HG03103 (cell line): ENCODE results near the gene HPCAL1.

Source experiments
- ATAC-seq: cut with Tn5 transposase; IDR thresholded peaks from one replicate; pipeline ENCODE4 v1.9.1; 2021; ENCODE audit warnings: low read depth; ENCODE audit not compliant: unreplicated experiment

The HPCAL1 gene

DNA sequence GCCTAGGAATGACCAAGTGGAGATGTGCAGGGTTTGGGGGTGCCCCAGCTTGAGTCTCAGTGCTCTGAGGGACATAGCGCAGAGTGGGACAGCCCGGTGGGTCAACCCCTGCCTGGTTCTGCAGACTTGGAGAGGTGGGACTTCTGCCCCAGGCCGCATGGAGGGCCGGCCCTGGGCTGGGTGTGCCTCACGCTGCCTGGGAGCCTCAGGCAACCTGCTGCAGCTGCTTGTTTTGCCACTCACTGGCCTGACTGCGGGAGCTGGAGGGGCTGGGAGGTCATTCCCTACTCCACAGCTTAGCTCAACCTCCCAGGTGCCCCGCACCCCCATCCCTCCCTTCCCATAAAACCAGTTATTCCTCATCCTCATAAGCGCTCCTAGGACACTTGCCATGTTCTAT, 112.3 kb downstream of the HPCAL1 start:
- ATAC-seq: no peak

DNA sequence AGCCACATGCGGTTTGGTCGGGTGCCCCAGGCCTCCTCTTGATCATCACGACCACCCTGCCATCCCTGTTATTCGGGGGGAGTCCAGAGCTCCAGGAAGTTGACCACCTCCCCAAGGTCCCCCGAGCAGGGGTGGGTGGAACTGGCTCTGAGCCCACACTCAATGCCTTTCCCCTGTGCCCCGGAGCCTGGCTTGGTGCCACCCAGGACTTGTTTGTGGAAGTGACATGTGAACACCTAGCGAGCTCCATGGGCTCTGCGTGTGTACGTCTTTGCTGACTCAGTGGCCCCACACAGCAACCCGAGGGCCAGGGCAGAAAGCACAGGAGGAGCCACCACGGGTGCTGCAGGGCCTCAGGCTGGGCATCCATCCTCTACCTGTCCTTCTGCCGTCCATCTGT, 112.9 kb downstream of the HPCAL1 start:
- no peak for ATAC-seq

DNA sequence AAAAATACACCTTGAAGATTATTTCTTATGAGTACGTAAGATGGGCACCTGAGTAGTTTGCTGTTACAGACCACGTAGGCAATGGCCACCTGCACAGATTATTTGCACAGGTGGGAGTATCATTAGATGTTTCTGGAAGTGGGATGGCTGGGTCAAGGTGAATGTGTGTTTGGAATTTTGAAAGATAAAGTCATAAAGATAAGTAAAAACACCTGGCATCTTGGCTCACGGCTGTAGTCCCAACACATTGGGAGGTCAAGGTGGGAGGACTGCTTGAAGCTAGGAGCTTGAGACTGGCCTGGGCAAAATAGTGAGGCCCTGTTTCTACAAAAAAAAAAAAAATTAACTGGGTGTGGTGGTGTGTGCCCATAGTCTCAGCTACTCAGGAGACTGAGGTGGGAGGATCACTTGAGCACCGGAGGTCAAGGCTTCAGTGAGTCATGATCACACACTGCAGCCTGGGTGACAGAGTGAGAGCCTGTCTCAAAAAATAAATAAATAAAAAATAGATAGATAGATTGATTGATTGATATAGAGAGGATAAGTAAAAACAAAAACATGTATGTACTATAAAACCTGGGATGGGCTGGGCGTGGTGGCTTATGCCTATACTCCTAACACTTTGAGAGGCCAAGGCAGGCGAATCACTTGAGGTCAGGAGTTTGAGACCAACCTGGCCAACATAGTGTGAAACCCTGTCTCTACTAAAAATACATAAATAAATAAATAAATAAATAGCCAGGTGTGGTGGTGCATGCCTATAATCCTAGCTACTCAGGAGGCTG, 115.0 kb downstream of the HPCAL1 start:
- ATAC-seq: no peak

DNA sequence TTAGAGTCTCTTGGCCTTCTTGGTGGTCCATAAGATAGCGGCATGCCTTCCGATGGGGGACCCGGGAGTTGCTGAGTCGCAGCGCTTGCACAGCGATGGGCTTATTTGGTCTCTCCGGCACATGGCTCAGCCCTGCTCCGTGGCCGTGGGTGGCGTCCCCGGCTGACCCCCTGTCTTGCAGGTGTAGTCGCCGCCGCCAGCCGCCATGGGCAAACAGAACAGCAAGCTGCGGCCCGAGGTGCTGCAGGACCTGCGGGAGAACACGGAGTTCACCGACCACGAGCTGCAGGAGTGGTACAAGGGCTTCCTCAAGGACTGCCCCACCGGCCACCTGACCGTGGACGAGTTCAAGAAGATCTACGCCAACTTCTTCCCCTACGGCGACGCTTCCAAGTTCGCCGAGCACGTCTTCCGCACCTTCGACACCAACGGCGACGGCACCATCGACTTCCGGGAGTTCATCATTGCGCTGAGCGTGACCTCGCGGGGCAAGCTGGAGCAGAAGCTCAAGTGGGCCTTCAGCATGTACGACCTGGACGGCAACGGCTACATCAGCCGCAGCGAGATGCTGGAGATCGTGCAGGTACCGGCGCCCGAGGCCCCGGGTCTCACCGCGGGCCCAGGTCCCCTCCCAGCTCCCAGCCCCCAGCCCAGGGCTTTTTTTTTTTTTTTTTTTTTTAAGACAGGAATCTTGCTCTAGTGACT, 117.0 kb downstream of the HPCAL1 start:
- ATAC-seq: no peak

DNA sequence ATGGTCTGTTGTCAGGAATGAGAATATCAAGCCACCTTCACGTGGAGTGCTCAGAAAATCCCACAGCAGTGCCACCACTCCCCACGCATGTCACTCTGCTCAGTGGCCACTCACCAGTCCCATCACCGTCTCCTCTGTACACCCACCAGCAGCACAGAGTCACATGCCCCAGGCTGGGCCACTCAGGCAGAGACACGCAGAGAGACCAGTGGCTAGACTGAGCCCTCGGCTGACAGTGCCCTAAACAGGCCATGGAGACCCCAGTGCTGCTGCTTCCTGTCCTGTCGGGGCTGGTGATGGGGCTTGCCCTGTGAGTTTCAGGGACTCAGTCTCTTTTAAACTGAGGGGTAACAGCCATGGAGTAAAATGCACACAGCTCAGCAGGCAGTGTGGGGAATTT, 119.5 kb downstream of the HPCAL1 start:
- ATAC-seq: no peak

DNA sequence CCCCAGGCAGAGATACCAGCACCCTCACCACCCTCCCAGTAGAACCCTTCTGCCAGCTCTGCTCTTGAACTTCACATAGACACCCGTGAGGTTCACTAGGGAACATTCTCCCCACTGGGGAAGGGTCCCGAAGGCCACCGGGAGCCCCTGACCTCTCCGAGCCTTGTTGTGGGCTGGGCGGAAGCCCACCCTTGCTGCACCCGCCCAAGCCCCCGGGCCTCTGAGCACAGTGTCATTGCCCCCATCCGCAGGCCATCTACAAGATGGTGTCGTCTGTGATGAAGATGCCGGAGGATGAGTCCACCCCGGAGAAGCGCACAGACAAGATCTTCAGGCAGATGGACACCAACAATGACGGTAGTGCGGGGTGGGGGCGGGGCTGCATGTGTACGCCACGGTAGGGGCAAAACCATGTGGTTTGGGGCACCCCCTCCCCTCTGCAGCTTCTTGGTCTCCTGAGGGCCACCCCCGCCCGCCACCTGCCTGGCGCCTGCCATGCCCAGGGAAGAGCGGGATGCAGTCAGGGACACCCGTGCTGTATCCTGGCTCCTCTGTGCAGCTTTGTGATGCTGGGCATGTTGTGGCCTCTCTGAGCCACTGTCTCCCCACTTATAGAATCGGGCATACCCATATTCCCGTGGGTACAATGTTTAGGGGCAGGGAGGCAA, 120.2 kb downstream of the HPCAL1 start:
- ATAC-seq: no peak

DNA sequence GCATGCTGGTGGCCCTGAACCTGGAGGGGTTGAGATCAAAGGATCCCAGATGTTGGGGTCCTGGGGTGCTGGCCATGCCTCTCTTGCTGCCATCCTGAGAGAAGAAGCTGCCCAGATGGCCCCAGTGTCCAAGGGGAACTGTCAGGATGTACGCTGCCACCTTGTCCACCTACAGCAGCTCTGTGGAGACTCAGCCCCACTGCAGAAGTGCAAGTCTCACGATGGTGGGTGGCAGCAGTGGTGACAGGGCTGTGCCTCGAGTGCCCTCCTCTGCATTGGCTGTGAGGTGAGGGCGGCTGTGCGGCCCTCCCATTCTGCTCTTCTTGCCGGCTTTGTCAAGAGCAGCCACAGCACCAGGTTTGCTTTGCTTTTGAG, 120.7 kb downstream of the HPCAL1 start:
- ATAC-seq: no peak

DNA sequence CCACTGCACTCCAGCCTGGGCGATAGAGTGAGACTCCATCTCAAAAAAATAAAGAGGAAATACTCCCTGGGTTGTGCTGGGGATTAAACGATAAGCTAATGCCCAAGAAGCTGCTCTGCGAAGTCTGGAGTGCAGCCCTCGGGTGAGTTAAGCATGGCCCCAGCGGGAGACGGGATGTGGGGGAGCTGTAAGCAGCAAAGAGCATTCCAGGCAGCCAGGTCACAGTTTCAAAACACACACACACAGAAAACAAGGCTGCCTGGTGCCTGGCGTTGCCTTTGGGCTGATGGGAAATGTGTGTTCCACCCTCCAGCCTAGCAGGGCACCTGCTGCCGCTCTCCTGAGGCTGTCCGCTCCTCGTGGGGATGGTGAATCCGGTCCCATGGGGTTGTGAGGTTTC, 121.3 kb downstream of the HPCAL1 start:
- no peak for ATAC-seq

DNA sequence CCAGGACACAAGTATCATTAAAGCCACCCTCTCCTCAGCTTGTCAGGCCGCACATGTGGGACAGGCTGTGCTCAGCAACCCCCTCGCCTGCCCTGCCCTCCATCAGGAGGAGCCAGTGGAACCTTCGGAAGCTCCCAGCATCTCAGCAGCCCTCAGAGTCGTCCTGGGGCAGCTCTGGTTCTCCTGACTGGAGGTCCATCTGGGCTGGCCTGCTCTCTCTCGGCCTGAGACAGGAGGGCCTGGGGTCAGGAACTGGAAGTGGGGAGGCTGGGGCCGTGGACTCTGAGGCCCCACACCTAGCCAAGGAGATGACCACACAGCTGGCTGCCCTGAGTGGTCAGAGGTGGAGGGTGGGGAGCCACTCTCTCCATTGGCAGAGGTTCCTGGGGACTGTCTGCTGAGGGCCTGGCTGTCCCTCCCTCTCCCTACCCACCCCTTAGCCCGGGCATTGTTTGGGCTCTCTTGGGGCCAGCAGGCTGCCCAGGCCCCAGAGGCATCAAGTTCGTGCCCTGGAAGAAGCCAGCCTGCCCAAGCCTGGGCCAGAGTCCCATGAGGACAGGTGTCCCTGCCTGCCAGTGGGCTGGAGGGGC, 122.3 kb downstream of the HPCAL1 start:
- ATAC-seq: no peak

DNA sequence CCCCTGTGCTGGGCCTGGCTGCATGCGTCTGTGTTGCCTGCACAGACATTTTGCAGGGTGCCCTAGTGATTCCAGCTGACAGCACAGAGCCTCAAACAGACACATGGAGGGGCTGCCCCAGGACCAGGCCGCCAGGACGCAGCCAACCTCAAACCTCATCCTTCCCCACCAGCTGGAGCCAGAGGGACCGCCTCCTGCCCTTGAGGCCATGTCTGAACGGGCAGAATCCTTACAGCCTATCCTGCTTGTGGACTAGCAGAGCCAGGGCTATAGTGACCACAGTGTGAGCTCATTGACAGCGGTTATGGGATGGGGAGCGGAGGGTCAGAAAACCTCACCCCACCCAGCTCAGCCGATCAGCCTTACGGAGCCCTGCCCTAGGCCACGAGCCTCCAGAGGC, 123.0 kb downstream of the HPCAL1 start:
- ATAC-seq: no peak

DNA sequence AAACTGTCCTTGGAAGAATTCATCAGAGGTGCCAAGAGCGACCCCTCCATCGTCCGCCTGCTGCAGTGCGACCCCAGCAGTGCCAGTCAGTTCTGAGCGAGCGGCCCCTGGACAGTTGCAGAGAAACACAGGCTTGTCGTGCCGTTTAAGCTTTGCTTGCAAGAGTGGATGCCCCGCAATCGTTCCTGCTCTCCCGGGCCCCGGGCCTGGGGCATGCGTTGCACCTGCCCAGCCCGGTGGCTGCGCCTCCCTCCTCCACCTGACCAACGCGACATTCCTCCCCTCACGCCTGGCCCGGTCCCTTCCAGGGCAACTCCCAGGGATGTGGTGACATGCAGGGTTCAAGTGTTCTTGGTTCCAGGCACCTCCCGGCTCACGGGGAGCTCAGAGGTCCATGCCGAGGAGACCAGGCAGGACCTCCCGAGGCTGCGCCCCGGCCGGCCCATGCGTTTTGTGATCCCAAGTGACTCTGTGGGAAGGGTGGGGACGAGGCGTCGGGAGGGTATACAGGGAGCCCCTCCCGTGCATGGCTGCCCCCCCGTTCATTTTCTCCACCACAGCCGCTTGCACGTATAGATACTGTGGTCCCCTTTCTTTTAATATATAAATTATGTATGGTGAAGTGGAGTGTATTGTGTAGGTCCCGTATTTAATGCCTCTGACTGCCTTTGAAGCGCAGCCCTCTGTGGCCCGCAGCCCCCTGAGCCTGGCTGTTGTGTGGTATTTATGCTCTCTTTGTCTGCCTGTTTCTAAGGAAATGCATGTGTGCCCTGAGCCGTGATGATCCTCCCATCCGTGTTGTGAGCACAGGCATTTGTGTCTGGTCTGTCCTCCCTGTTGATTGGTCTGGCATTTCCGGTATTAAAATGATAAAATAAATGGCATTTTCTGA, 124.3 kb downstream of the HPCAL1 start:
- no peak for ATAC-seq

DNA sequence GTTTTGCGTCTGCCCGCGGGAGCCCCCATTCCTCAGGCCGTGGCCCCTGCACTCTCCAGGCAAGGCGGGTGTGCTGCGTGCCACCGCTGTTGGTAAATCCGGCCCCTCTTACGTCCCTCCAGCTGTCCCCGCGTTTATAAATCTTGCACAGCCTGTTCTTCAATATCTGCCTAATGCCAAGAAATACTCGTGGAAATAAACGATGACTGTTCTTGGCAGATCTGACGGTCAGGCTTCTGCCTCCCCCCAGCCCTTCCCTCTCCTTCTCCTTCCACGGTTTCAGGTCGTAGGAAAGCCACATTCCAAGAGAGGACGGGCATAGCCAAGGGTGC, 124.9 kb downstream of the HPCAL1 start:
- ATAC-seq: no peak

DNA sequence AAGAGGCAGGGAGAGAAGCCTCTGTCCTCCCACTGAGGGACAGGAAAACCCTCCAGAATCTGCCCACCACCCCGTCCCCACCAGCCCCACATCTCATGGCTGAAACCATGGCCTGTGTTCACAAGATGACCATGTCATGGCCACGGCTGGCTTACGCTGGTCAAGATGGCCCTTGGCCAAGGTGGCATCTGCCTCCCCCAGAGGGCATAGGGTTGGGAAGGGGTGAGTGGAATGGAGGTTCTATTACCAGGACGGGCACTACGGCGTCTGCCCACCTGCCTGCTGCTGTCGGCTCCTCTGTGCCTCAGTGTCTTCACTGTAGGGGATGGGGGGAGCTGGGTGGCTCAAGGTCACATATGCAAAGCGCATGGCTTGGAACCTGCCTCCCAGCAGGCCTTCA, 125.7 kb downstream of the HPCAL1 start:
- no peak for ATAC-seq

DNA sequence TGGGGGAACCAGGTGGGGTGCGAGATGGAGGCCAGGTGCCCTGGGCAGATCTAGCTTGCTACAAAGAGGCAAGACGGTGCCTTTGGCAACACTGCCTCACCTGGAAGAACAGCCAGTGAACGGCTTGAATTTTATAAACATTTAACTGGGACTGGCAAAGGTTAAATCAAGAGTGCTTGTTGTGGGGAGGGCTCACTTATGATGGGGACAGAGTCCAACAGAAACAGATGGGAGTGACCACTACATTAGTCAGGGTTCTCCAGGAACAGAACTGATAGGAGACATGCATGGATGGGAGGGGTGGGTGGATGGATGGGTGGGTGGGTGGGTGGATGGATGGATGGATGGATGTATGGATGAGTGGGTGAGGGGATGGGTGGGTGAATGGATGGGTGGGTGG, 126.2 kb downstream of the HPCAL1 start:
- no peak for ATAC-seq

DNA sequence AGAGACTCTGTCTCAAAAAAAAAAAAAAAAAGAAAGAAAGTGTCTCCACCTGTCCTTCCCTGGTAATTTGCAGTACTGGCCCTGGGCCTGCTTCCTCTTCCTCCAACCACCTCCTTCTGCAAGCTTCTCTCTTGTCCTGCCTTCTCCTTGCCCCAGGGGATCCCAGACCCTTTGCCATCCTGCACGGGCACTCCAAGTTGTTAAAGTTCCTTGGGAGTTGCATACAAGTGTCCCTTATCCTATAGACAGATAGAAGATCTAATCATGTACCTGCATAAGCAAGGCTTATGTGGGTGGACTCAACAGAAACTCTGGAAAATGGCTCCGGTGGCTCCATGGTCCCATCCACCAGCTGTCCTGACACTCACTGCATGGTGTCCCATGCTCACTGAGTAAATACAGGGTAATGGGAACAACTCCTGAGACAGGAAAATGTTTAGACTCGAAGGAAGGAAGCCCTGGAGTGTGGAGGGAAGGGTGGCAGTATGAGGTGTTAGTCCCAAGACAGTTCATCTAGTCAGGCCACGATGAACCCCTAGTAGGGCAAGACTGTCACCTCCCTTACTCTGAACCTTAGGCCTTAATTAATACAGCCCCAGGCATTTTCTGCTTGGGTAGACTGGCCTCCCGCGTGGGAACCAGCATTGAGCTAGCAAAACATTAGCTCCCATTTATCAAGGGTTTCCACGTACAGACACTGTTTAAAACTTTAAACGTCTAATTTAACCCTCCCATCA, 128.3 kb downstream of the HPCAL1 start:
- no peak for ATAC-seq

DNA sequence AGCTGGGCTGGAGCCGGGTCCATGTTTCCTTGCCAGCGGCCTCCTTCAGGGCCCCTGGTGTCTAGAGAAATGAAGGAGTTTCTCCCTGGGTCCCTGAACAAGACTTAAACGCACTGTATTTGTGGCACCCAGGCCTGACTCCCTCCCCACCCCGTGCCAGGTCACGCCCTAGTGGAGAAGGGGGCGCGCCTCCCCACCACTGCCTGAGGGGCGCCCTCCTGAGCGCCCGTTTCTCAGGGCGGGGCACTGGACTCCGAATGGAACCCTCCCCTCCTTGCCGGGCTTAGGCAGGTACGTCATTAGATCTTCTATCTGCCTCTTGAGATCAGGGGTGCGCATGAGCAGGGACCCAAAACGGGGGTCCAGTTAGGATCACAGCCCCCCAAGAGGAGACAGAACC, 129.1 kb downstream of the HPCAL1 start:
- ATAC-seq: no peak

DNA sequence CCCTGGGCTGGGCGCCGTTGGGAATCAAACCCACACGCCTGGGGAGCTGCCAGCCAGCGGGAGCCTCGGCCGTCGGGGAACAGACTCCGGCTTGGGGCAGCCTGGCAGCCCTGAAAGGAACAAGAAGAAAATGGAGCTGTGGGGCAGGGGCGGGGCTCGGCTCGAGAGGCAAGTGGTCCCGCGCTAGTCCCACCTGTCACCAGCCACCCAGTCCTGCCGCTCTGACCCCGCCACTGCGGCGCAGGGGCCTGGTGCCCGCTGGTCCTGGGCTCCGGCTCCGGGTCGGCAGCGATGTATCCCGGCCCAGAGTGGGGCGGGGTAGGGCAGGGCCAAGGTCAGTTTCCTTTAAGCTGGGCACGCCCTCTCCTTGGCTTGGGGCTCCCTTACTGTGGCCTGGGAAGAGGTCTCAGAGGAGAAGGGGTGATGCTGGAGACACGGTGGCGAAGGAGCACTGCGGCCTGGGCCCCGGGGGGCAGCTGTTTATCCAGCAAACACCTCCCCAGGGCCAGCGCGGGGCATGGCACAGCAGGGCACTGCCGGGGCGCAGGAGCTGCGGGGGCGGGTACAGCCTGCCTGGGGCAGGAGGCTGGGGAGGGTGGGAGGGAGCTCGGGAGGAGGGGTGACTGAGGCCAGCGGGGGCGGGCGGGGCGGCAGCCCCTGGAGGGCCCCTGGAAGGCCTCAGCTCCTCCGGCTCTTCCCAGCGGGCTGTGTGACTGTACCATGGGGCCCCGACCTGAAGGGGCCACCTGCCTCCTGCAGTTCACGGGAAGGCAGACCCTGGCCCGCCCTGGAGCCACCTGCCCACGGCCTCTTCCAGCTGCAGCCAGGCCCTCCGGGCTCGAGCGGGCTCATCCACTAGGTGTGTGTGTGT, 129.8 kb downstream of the HPCAL1 start:
- ATAC-seq: no peak

DNA sequence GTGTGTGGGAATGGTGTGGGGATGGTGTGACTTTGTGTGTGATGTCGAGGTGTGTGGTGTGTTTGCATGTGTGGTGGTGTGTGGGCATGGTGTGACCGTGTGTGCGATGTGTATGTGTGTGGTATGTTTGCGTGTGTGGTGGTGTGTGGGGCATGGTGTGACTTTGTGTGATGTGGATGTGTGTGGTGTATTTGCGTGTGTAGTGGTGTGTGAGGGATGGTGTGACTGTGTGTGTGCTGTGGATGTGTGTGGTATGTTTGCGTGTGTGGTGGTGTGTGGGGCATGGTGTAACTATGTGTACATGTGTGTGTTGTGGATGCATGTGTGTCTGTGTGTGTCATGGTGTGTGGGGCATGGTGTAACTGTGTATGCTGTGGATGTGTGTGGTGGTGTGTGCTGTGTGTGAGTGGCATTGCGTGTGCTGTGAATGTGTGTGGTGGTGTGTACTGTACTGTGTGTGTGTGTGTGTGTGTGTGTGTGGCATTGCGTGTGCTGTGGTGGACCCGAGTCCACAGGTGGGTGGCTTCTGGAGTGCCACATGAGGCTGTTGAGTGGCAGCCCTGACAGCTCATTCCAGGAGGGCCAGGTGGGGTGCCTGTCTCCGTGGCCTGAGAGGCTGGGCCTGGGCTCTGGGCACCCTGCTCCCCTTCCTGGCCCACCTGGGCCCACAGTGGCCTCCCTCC, 130.7 kb downstream of the HPCAL1 start:
- no peak for ATAC-seq
